HK-2 (cell line): ENCODE data around the gene CDKN1C.
"Not testable (repeated sequence)": the region's sequence is repeated elsewhere in the genome, so short reads cannot be mapped to it uniquely, and the experiment has no call there.

Source experiments
- DNase-seq: peaks from one replicate; pipeline ENCODE4 v3.0.0-alpha.2; 2018; ENCODE audit not compliant: unreplicated experiment

Gene CDKN1C

GRCh38 chr11:2909133-2909902 is 23.7 kb upstream of the CDKN1C start:
- no peak for DNase-seq

GRCh38 chr11:2908130-2908529 is 22.6 kb upstream of the CDKN1C start:
- no peak for DNase-seq

- not testable (repeated sequence) for DNase-seq
These were observed 19.7 kb upstream of the CDKN1C start for GRCh38 chr11:2905299-2905698.

- DNase-seq: no peak
These were observed 18.8 kb upstream of the CDKN1C start for GRCh38 chr11:2904153-2905052.

GRCh38 chr11:2903672-2904011 is 18.1 kb upstream of the CDKN1C start:
- DNase-seq: no peak

- DNase-seq: no peak
These were observed 17.5 kb upstream of the CDKN1C start for GRCh38 chr11:2902784-2903671.

GRCh38 chr11:2901854-2902783 is 16.5 kb upstream of the CDKN1C start:
- peak; percentile 90 for DNase-seq

- DNase-seq: no peak
These were observed 15.7 kb upstream of the CDKN1C start for GRCh38 chr11:2901196-2901796.

- DNase-seq: no peak
These were observed 13.7 kb upstream of the CDKN1C start for GRCh38 chr11:2899080-2899783.

- DNase-seq: peak; percentile 66
These were observed 12.9 kb upstream of the CDKN1C start for GRCh38 chr11:2898366-2899079.

GRCh38 chr11:2897048-2897447 is 11.5 kb upstream of the CDKN1C start:
- no peak for DNase-seq

- no peak for DNase-seq
These were observed 10.5 kb upstream of the CDKN1C start for GRCh38 chr11:2896047-2896446.

GRCh38 chr11:2893935-2894334 is 8.4 kb upstream of the CDKN1C start:
- no peak for DNase-seq

GRCh38 chr11:2892967-2893528 is 7.5 kb upstream of the CDKN1C start:
- no peak for DNase-seq

GRCh38 chr11:2892215-2892966 is 6.8 kb upstream of the CDKN1C start:
- peak; percentile 72 for DNase-seq

GRCh38 chr11:2891326-2892214 is 6.0 kb upstream of the CDKN1C start:
- DNase-seq: no peak
